OCI-LY1 (cell line): Measurements from ENCODE around the gene RAB10.
"Not testable (repeated sequence)": the region's sequence is repeated elsewhere in the genome, so short reads cannot be mapped to it uniquely, and the experiment has no call there.

Experiments
- H2AFZ ChIP-seq: fragments of 200-600 bp; sonication (generic), shearing (Covaris generic); 2 replicates; pipeline ENCODE4 v1.6.0; 2014; ENCODE audit warnings: antibody characterized with exemption, mild to moderate bottlenecking, low read length
- H3F3A ChIP-seq: fragments of 200-600 bp; sonication (generic), shearing (Covaris generic); 2 replicates; pipeline ENCODE4 v1.6.0; 2014; ENCODE audit warnings: mild to moderate bottlenecking, antibody characterized with exemption, low read length, moderate library complexity; ENCODE audit not compliant: insufficient read depth
- H3K27ac ChIP-seq: fragments of 200-600 bp; sonication (generic); 2 replicates; pipeline ENCODE4 v1.5.1; 2014; ENCODE audit warnings: low read length, mixed run types, mild to moderate bottlenecking, low read depth; ENCODE audit not compliant: poor library complexity, severe bottlenecking
- H3K27me3 ChIP-seq: fragments of 200-600 bp; sonication (generic); 2 replicates; pipeline ENCODE4 v1.6.0; 2014; ENCODE audit warnings: antibody characterized with exemption, mild to moderate bottlenecking, low read length, moderate library complexity; ENCODE audit not compliant: insufficient read depth
- H3K36me3 ChIP-seq: fragments of 200-600 bp; sonication (generic); 2 replicates; pipeline ENCODE4 v1.6.1; 2014; ENCODE audit warnings: mild to moderate bottlenecking, antibody characterized with exemption, low read length, moderate library complexity, mixed read lengths; ENCODE audit not compliant: insufficient read depth
- H3K4me1 ChIP-seq: fragments of 200-600 bp; sonication (generic); 2 replicates; pipeline ENCODE4 v1.5.1; 2014; ENCODE audit warnings: mild to moderate bottlenecking, low read length, moderate library complexity; ENCODE audit not compliant: insufficient read depth, severe bottlenecking
- H3K4me2 ChIP-seq: fragments of 200-600 bp; sonication (generic), shearing (Covaris generic); 2 replicates; pipeline ENCODE4 v1.6.1; 2014; ENCODE audit warnings: low read length
- H3K4me3 ChIP-seq: fragments of 200-600 bp; sonication (generic); 2 replicates; pipeline ENCODE4 v1.5.1; 2014; ENCODE audit warnings: low read length, low read depth, mild to moderate bottlenecking, mixed read lengths; ENCODE audit not compliant: poor library complexity, severe bottlenecking
- H3K79me2 ChIP-seq: fragments of 200-600 bp; shearing (Covaris generic); 2 replicates; pipeline ENCODE4 v1.6.1; 2016; ENCODE audit warnings: mixed run types, low read length, mixed read lengths; ENCODE audit not compliant: insufficient read depth
- H3K9ac ChIP-seq: fragments of 200-600 bp; sonication (generic), shearing (Covaris generic); 2 replicates; pipeline ENCODE4 v1.6.1; 2014; ENCODE audit warnings: mild to moderate bottlenecking, low read length, mixed read lengths
- H3K9me2 ChIP-seq: fragments of 200-600 bp; sonication (generic), shearing (Covaris generic); 2 replicates; pipeline ENCODE4 v1.6.1; 2014; ENCODE audit warnings: low read depth, mild to moderate bottlenecking, low read length, mixed read lengths
- H3K9me3 ChIP-seq: fragments of 200-600 bp; shearing (Covaris generic); 2 replicates; pipeline ENCODE4 v1.6.1; 2014; ENCODE audit warnings: low read length, mixed read lengths
- H4K20me1 ChIP-seq: fragments of 200-600 bp; sonication (generic), shearing (Covaris generic); 2 replicates; pipeline ENCODE4 v1.6.0; 2016; ENCODE audit warnings: mild to moderate bottlenecking, low read length; ENCODE audit not compliant: insufficient read depth
- EZH2 ChIP-seq: fragments of 200-600 bp; sonication (generic), shearing (Covaris generic); IDR thresholded peaks from 2 replicates; pipeline ENCODE4 v1.8.0; 2017; ENCODE audit warnings: borderline replicate concordance, mixed run types, mild to moderate bottlenecking, antibody characterized with exemption, low read length, moderate library complexity, mixed read lengths
- TF ChIP-seq, protein P1 (sequence below): fragments of 200-600 bp; sonication (generic), shearing (Covaris generic); IDR thresholded peaks from 2 replicates; pipeline ENCODE4 v1.5.1; 2017; ENCODE audit warnings: mild to moderate bottlenecking, antibody characterized with exemption, low read length, moderate library complexity, mixed read lengths

The RAB10 gene

DNA sequence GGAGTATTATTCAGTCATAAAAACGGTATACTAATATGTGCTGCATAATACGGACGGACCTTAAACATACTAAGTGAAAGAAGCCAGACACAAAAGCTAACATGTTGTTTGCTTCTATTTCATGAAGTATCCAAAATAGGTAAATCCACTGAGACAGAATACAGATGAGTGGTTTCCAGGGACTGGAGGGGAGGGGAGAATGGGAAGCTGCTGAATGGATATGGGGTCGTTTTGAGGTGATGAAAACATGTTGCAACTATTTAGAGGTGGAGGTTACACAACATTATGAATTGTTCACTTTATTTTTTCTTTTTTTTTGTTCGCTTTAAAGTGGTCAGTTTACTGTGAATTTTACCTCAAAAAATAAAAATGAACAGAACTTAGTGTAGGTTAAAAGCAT lies 52.9 kb downstream of the RAB10 start:
- Histone ChIP-seq H3K9ac (no peak overlapping the region), H3K36me3 (peaks cover 14% of the 10 kb centered on the region), H3K4me3 (no peak overlapping the region), H3K27ac (no peak overlapping the region), H3K27me3 (no peaks in the 10 kb centered on the region), H3K9me3 (0 out of 2 replicates have a peak, but pooled peaks cover 3% of the 10 kb centered on the region), H3K4me2 (no peak overlapping the region), H2AFZ (no peak overlapping the region), H4K20me1 (no peaks in the 10 kb centered on the region), H3K4me1 (no peaks in the 10 kb centered on the region), H3K9me2 (no peaks in the 10 kb centered on the region), H3F3A (0 out of 2 replicates have a peak, but pooled peaks cover 3% of the 10 kb centered on the region), H3K79me2 (peaks cover 50% of the 10 kb centered on the region)
- TF ChIP-seq, protein P1, sequence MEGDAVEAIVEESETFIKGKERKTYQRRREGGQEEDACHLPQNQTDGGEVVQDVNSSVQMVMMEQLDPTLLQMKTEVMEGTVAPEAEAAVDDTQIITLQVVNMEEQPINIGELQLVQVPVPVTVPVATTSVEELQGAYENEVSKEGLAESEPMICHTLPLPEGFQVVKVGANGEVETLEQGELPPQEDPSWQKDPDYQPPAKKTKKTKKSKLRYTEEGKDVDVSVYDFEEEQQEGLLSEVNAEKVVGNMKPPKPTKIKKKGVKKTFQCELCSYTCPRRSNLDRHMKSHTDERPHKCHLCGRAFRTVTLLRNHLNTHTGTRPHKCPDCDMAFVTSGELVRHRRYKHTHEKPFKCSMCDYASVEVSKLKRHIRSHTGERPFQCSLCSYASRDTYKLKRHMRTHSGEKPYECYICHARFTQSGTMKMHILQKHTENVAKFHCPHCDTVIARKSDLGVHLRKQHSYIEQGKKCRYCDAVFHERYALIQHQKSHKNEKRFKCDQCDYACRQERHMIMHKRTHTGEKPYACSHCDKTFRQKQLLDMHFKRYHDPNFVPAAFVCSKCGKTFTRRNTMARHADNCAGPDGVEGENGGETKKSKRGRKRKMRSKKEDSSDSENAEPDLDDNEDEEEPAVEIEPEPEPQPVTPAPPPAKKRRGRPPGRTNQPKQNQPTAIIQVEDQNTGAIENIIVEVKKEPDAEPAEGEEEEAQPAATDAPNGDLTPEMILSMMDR: no peak
- no peak for TF ChIP-seq EZH2

GRCh38 chr2:26088038-26088643 lies 54.3 kb downstream of the RAB10 start:
- Histone ChIP-seq H3K9ac (no peak overlapping the region), H3K9me2 (no peaks in the 10 kb centered on the region), H3K27ac (no peak overlapping the region), H4K20me1 (no peaks in the 10 kb centered on the region), H3K4me1 (no peaks in the 10 kb centered on the region), H3K4me3 (no peak overlapping the region), H3K36me3 (peaks cover 8% of the 10 kb centered on the region), H3K27me3 (no peaks in the 10 kb centered on the region), H3K4me2 (no peak overlapping the region), H3K9me3 (no peaks in the 10 kb centered on the region), H3F3A (0 out of 2 replicates have a peak, but pooled peaks cover 3% of the 10 kb centered on the region), H3K79me2 (peaks cover 54% of the 10 kb centered on the region), H2AFZ (no peak overlapping the region)
- TF ChIP-seq EZH2: no peak
- TF ChIP-seq, protein P1: peak; percentile 80

DNA sequence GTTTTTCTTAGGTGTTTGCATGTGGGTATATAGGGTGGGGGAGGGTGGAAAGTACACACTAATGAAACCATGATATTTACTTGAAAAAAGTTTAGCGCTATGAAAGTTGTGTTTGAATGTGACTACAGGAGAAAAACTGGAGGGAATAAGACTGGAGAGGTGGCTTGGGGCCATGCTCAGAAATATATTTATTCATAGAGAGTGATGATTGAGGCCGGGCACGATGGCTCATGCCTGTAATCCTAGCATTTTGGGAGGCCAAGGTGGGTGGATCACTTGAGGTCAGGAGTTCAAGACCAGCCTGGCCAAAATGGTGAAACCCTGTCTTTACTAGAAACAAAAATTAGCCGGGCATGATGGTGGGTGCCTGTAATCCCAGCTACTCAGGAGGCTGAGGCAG lies 55.0 kb downstream of the RAB10 start:
- not testable (repeated sequence) for H3K4me3 ChIP-seq, H3F3A ChIP-seq, H3K4me1 ChIP-seq, H3K4me2 ChIP-seq, H3K27me3 ChIP-seq, H3K9me2 ChIP-seq, H3K27ac ChIP-seq, H4K20me1 ChIP-seq, H2AFZ ChIP-seq, H3K9ac ChIP-seq, H3K9me3 ChIP-seq
- Histone ChIP-seq H3K79me2 (peaks cover 55% of the 10 kb centered on the region), H3K36me3 (peaks cover 14% of the 10 kb centered on the region)

- Histone ChIP-seq H3K27ac (no peak overlapping the region), H3K79me2 (peaks cover 51% of the 10 kb centered on the region), H3K9ac (no peak overlapping the region), H3K9me3 (no peaks in the 10 kb centered on the region), H3K4me3 (no peak overlapping the region), H3F3A (0 out of 2 replicates have a peak, but pooled peaks cover 3% of the 10 kb centered on the region), H2AFZ (no peak overlapping the region), H4K20me1 (no peaks in the 10 kb centered on the region), H3K27me3 (no peaks in the 10 kb centered on the region), H3K9me2 (no peaks in the 10 kb centered on the region), H3K36me3 (peaks cover 10% of the 10 kb centered on the region), H3K4me2 (no peak overlapping the region), H3K4me1 (no peaks in the 10 kb centered on the region)
- TF ChIP-seq, protein P1: no peak
- no peak for TF ChIP-seq EZH2
Measured at GRCh38 chr2:26089337-26089736, 55.5 kb downstream of the RAB10 start.
